GM06990 (cell line): ENCODE results near the gene FRZB.
A peak's percentile ranks its signal among the peaks of the same experiment; 100 is the strongest.

ENCODE experiments used
- DNase-seq: peaks from one replicate; pipeline ENCODE4 v3.0.0-alpha.2; 2011; ENCODE audit not compliant: insufficient read length; ENCODE audit errors: extremely low read depth
- H3K27me3 ChIP-seq: replicated peaks from 2 replicates; pipeline ENCODE4 v1.6.0; 2011; ENCODE audit warnings: low read length; ENCODE audit not compliant: control insufficient read depth, insufficient read depth
- H3K36me3 ChIP-seq: 2 replicates; pipeline ENCODE4 v1.5.1; 2011; ENCODE audit warnings: low read length; ENCODE audit not compliant: control insufficient read depth, insufficient read depth
- H3K4me3 ChIP-seq: replicated peaks from 2 replicates; pipeline ENCODE4 v1.5.1; 2011; ENCODE audit warnings: low read depth, mild to moderate bottlenecking, control low read depth, low read length
- CTCF ChIP-seq: IDR thresholded peaks from 2 replicates; pipeline ENCODE4 v1.5.1; 2011; ENCODE audit warnings: low read length, control low read depth, mild to moderate bottlenecking, inconsistent platforms; ENCODE audit not compliant: insufficient read depth, poor library complexity, severe bottlenecking

The FRZB gene

GRCh38 chr2:182807319-182807718, 59.1 kb downstream of the FRZB start:
- Histone ChIP-seq H3K4me3 (no peak overlapping the region), H3K27me3 (no peaks in the 10 kb centered on the region; the same call in 1 of the 2 replicates), H3K36me3 (no peaks in the 10 kb centered on the region)
- no peak for DNase-seq
- no peak for TF ChIP-seq CTCF

- H3K36me3 ChIP-seq: no peaks in the 10 kb centered on the region
- DNase-seq: no peak
- H3K4me3 ChIP-seq: no peak overlapping the region
- H3K27me3 ChIP-seq: no peaks in the 10 kb centered on the region
- no peak for TF ChIP-seq CTCF
Observed at GRCh38 chr2:182804128-182804527, 62.3 kb downstream of the FRZB start.

- no peaks in the 10 kb centered on the region for H3K27me3 ChIP-seq
- no peak overlapping the region for H3K4me3 ChIP-seq
- no peaks in the 10 kb centered on the region for H3K36me3 ChIP-seq
- TF ChIP-seq CTCF: no peak
- DNase-seq: no peak
Observed at GRCh38 chr2:182798736-182799135, 67.7 kb downstream of the FRZB start.

GRCh38 chr2:182792441-182792840, 74.0 kb downstream of the FRZB start:
- Histone ChIP-seq H3K4me3 (no peak overlapping the region), H3K36me3 (no peaks in the 10 kb centered on the region), H3K27me3 (no peaks in the 10 kb centered on the region)
- no peak for DNase-seq
- no peak for TF ChIP-seq CTCF

- Histone ChIP-seq H3K36me3 (no peaks in the 10 kb centered on the region; the same call in 1 of the 2 replicates), H3K27me3 (no peaks in the 10 kb centered on the region), H3K4me3 (no peak overlapping the region)
- peak; percentile 3 for DNase-seq
- TF ChIP-seq CTCF: peak; percentile 53
Observed at GRCh38 chr2:182784777-182785176, 81.7 kb downstream of the FRZB start.

- H3K27me3 ChIP-seq: no peaks in the 10 kb centered on the region
- DNase-seq: no peak
- no peak overlapping the region for H3K4me3 ChIP-seq
- no peaks in the 10 kb centered on the region; the same call in 1 of the 2 replicates for H3K36me3 ChIP-seq
- TF ChIP-seq CTCF: no peak
Observed at GRCh38 chr2:182784058-182784706, 82.3 kb downstream of the FRZB start.
